Nephron (organoid): Measurements from ENCODE around the gene ZNF423.

Source experiments
- H3K27ac Mint-ChIP-seq, 3 experiments: 2 replicates each; pipeline ENCODE4 v1.8.0; 2020; ENCODE audit warnings: mixed read lengths in 3 of 3, mild to moderate bottlenecking in 2 of 3, moderate library complexity in 1 of 3
- H3K27me3 Mint-ChIP-seq: 2 replicates; pipeline ENCODE4 v1.8.0; 2021; ENCODE audit warnings: low read depth, mild to moderate bottlenecking, moderate library complexity, mixed read lengths
- H3K36me3 Mint-ChIP-seq: 2 replicates; pipeline ENCODE4 v1.8.0; 2020; ENCODE audit warnings: low read depth, mixed read lengths
- H3K4me1 Mint-ChIP-seq: 2 replicates; pipeline ENCODE4 v1.8.0; 2020; ENCODE audit warnings: mixed read lengths
- H3K4me3 Mint-ChIP-seq, 3 experiments: 2 replicates each; pipeline ENCODE4 v1.8.0; 2020; ENCODE audit warnings: mild to moderate bottlenecking in 3 of 3, mixed read lengths in 3 of 3, moderate library complexity in 2 of 3
- H3K9me3 Mint-ChIP-seq: 2 replicates; pipeline ENCODE4 v1.8.0; 2020; ENCODE audit warnings: mixed read lengths
- CTCF ChIP-seq, 3 experiments: fragments of 200-600 bp; sonication (generic); IDR thresholded peaks; one replicate each; pipeline ENCODE4 v1.5.0; 2021; ENCODE audit warnings: antibody characterized with exemption in 3 of 3; ENCODE audit not compliant: unreplicated experiment in 3 of 3

Gene ZNF423

GRCh38 chr16:49515861-49516260 is 340.1 kb downstream of the ZNF423 start:
- H3K9me3 Mint-ChIP-seq: no peaks in the 10 kb centered on the region
- TF ChIP-seq CTCF (IDR thresholded peaks at IDR 0.05; ENCODE audit: unreplicated experiment in 3 of 3): no peak
- H3K4me3 Mint-ChIP-seq: no peak overlapping the region
- H3K27ac Mint-ChIP-seq: no peak overlapping the region
- H3K36me3 Mint-ChIP-seq: peaks cover 20% of the 10 kb centered on the region
- peaks cover 13% of the 10 kb centered on the region for H3K4me1 Mint-ChIP-seq
- H3K27me3 Mint-ChIP-seq: no peaks in the 10 kb centered on the region

GRCh38 chr16:49515016-49515565 is 340.8 kb downstream of the ZNF423 start:
- TF ChIP-seq CTCF (IDR thresholded peaks at IDR 0.05; ENCODE audit: unreplicated experiment in 3 of 3): no peak
- H3K4me3 Mint-ChIP-seq: no peak overlapping the region
- H3K36me3 Mint-ChIP-seq: peaks cover 13% of the 10 kb centered on the region
- peaks cover 6% of the 10 kb centered on the region for H3K4me1 Mint-ChIP-seq
- H3K9me3 Mint-ChIP-seq: no peaks in the 10 kb centered on the region
- H3K27me3 Mint-ChIP-seq: no peaks in the 10 kb centered on the region
- no peak overlapping the region for H3K27ac Mint-ChIP-seq

GRCh38 chr16:49514073-49514980 is 341.6 kb downstream of the ZNF423 start:
- TF ChIP-seq CTCF (IDR thresholded peaks at IDR 0.05; ENCODE audit: unreplicated experiment in 3 of 3): no peak
- Mint-ChIP-seq H3K27me3 (no peaks in the 10 kb centered on the region), H3K4me3 (no peak overlapping the region), H3K9me3 (no peaks in the 10 kb centered on the region), H3K36me3 (peaks cover 6% of the 10 kb centered on the region), H3K27ac (no peak overlapping the region), H3K4me1 (peaks cover 4% of the 10 kb centered on the region)

GRCh38 chr16:49513040-49513439 is 342.9 kb downstream of the ZNF423 start:
- H3K9me3 Mint-ChIP-seq: no peaks in the 10 kb centered on the region
- no peak overlapping the region for H3K4me3 Mint-ChIP-seq
- H3K27ac Mint-ChIP-seq: no peak overlapping the region
- peaks cover 4% of the 10 kb centered on the region for H3K36me3 Mint-ChIP-seq
- peaks cover 4% of the 10 kb centered on the region for H3K4me1 Mint-ChIP-seq
- H3K27me3 Mint-ChIP-seq: no peaks in the 10 kb centered on the region
- TF ChIP-seq CTCF (IDR thresholded peaks at IDR 0.05; ENCODE audit: unreplicated experiment in 3 of 3): peak in 2 of 3 experiments; percentile 21 to 29

- no peak overlapping the region for H3K4me3 Mint-ChIP-seq
- no peak overlapping the region for H3K27ac Mint-ChIP-seq
- no peaks in the 10 kb centered on the region for H3K27me3 Mint-ChIP-seq
- peaks cover 17% of the 10 kb centered on the region for H3K36me3 Mint-ChIP-seq
- no peaks in the 10 kb centered on the region for H3K9me3 Mint-ChIP-seq
- no peak for TF ChIP-seq CTCF (IDR thresholded peaks at IDR 0.05; ENCODE audit: unreplicated experiment in 3 of 3)
- H3K4me1 Mint-ChIP-seq: peaks cover 4% of the 10 kb centered on the region
Measured at GRCh38 chr16:49510654-49511305, 345.1 kb downstream of the ZNF423 start.
